Mesenchymal stem cell (in vitro differentiated cells and primary cell): Measurements from ENCODE around the gene ERN1.
A peak's percentile ranks its signal among the peaks of the same experiment; 100 is the strongest.

Experiments used
- DNase-seq: peaks from one replicate; pipeline ENCODE4 v3.0.0-alpha.2; 2013
- H2AFZ ChIP-seq: one replicate; pipeline ENCODE4 v1.6.1; 2013; ENCODE audit warnings: low read depth, mild to moderate bottlenecking, control low read depth, inconsistent platforms, low read length, moderate library complexity
- H2AK5ac ChIP-seq: 2 replicates; pipeline ENCODE4 v1.6.1; 2013; ENCODE audit warnings: low read length, moderate library complexity, mild to moderate bottlenecking, inconsistent platforms; ENCODE audit not compliant: severe bottlenecking
- H2BK120ac ChIP-seq: one replicate; pipeline ENCODE4 v1.6.1; 2013; ENCODE audit warnings: low read depth, mild to moderate bottlenecking, inconsistent platforms, low read length, moderate library complexity
- H2BK12ac ChIP-seq, 2 experiments: one replicate each; pipeline ENCODE4 v1.6.1; 2013; ENCODE audit warnings: inconsistent platforms in 2 of 2, low read length in 2 of 2, mild to moderate bottlenecking in 2 of 2, moderate library complexity in 2 of 2, control low read depth in 1 of 2
- H2BK15ac ChIP-seq: one replicate; pipeline ENCODE4 v1.6.1; 2013; ENCODE audit warnings: mild to moderate bottlenecking, low read depth, inconsistent platforms; ENCODE audit not compliant: poor library complexity, severe bottlenecking
- H2BK5ac ChIP-seq: 2 replicates; pipeline ENCODE4 v1.6.1; 2013; ENCODE audit warnings: low read depth, mild to moderate bottlenecking, low read length, control low read depth, inconsistent platforms; ENCODE audit not compliant: poor library complexity, severe bottlenecking
- H3K14ac ChIP-seq, 2 experiments: one replicate each; pipeline ENCODE4 v1.6.1; 2013; ENCODE audit warnings: inconsistent platforms in 2 of 2, low read length in 2 of 2, control low read depth in 1 of 2, mild to moderate bottlenecking in 1 of 2, moderate library complexity in 1 of 2
- H3K18ac ChIP-seq, 2 experiments: one replicate each; pipeline ENCODE4 v1.6.1; 2013; ENCODE audit warnings: inconsistent platforms in 2 of 2, low read length in 2 of 2, control low read depth in 1 of 2, low read depth in 1 of 2, mild to moderate bottlenecking in 1 of 2
- H3K23ac ChIP-seq, 2 experiments: one replicate each; pipeline ENCODE4 v1.6.1; 2013; ENCODE audit warnings: inconsistent platforms in 2 of 2, low read length in 2 of 2, mild to moderate bottlenecking in 2 of 2, moderate library complexity in 2 of 2, control low read depth in 1 of 2
- H3K27ac ChIP-seq: 2 replicates; pipeline ENCODE4 v1.5.1; 2013; ENCODE audit warnings: mild to moderate bottlenecking, moderate library complexity, low read length, control low read depth, inconsistent platforms; ENCODE audit not compliant: poor library complexity, severe bottlenecking
- H3K27me3 ChIP-seq, 2 experiments: 2 replicates each; pipeline versions ENCODE4 v1.6.1 to v1.7.0; 2013; ENCODE audit warnings: low read length in 2 of 2, mild to moderate bottlenecking in 2 of 2, moderate library complexity in 2 of 2, control low read depth in 1 of 2, inconsistent platforms in 1 of 2; ENCODE audit not compliant: control insufficient read depth in 1 of 2, insufficient read depth in 1 of 2
- H3K36me3 ChIP-seq, 2 experiments: 2 replicates each; pipeline versions ENCODE4 v1.6.1 to v1.7.0; 2013; ENCODE audit warnings: low read length in 2 of 2, control low read depth in 1 of 2, inconsistent platforms in 1 of 2, low read depth in 1 of 2, mild to moderate bottlenecking in 1 of 2; ENCODE audit not compliant: insufficient read depth in 2 of 2, control insufficient read depth in 1 of 2
- H3K4ac ChIP-seq, 2 experiments: one replicate each; pipeline ENCODE4 v1.6.1; 2013; ENCODE audit warnings: inconsistent platforms in 2 of 2, low read length in 2 of 2, mild to moderate bottlenecking in 2 of 2, moderate library complexity in 2 of 2, control low read depth in 1 of 2, low read depth in 1 of 2
- H3K4me1 ChIP-seq: 2 replicates; pipeline ENCODE4 v1.6.1; 2013; ENCODE audit warnings: low read depth, low read length, control low read depth; ENCODE audit not compliant: control insufficient read depth, insufficient read depth
- H3K4me2 ChIP-seq: 2 replicates; pipeline ENCODE4 v1.6.1; 2013; ENCODE audit warnings: low read length, mild to moderate bottlenecking, inconsistent platforms; ENCODE audit not compliant: poor library complexity, severe bottlenecking
- H3K4me3 ChIP-seq, 2 experiments: 2 replicates each; pipeline versions ENCODE4 v1.5.1 to v1.7.0; 2013; ENCODE audit warnings: low read length in 2 of 2, mild to moderate bottlenecking in 2 of 2, control low read depth in 1 of 2, low read depth in 1 of 2; ENCODE audit not compliant: insufficient read depth in 1 of 2
- H3K79me1 ChIP-seq: replicated peaks from 2 replicates; pipeline ENCODE4 v1.6.1; 2013; ENCODE audit warnings: mild to moderate bottlenecking, control low read depth, low read length, inconsistent platforms; ENCODE audit not compliant: poor library complexity, severe bottlenecking
- H3K9ac ChIP-seq: 2 replicates; pipeline ENCODE4 v1.7.0; 2013; ENCODE audit warnings: mild to moderate bottlenecking, low read length, moderate library complexity
- H3K9me3 ChIP-seq: 2 replicates; pipeline ENCODE4 v1.7.0; 2013; ENCODE audit warnings: mild to moderate bottlenecking, low read length; ENCODE audit not compliant: control insufficient read depth
- H4K8ac ChIP-seq: one replicate; pipeline ENCODE4 v1.6.1; 2013; ENCODE audit warnings: inconsistent platforms, mild to moderate bottlenecking, low read length, moderate library complexity
- H4K91ac ChIP-seq: one replicate; pipeline ENCODE4 v1.6.1; 2013; ENCODE audit warnings: mild to moderate bottlenecking, low read length, inconsistent platforms
- WGBS: methylation state at CpG from one replicate; pipeline ENCODE4 v1.1.7; 2013; ENCODE audit warnings: mixed read lengths; 5-methylcytosine and 5-hydroxymethylcytosine counted together

Gene ERN1

DNA sequence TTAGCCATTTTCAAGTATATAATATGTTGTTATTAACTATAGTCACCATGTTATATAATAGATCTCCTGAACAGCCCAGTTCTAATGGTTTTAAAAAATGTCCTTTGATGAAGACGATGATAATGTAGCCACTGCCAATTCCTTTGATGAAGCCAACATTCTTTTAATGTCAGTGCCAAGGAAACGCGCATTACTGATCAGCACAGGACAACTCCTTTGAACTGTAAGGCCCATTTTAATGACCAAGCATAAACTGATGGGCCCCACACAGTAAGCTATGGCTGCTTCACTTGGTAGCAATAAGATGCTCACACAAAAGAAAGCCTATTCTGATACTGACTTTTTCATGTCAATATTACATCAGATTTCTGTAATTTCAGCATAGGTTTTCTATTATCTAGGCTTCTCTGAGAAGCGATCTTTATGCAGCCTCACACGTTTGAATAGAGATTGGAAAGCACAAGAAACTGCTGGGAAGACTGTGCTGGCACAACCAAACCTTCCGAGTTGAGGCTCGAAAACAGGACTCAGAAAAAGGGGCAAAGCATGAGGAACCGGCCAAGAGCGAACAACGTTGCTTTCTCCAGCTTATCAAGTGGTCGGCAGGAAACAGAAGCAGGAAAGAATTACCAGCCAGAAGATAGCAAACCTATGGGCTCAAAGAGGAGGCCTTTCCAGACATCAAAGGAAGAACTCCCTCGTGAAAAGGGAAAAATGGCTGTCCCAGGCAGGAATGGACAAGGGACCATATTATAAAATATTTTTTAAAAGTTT is 19.4 kb downstream of the ERN1 start:
- Histone ChIP-seq H3K27me3 (no peaks in the 10 kb centered on the region), H3K4me1 (peaks cover 2% of the 10 kb centered on the region), H3K4ac (no peak overlapping the region), H4K8ac (no peak overlapping the region), H3K27ac (no peak overlapping the region), H2BK12ac (peak overlapping the region in 1 of 2 experiments; percentile 34), H4K91ac (no peak overlapping the region), H3K18ac (no peak overlapping the region), H2BK120ac (no peak overlapping the region), H3K23ac (no peak overlapping the region), H2BK5ac (no peak overlapping the region), H2AFZ (no peak overlapping the region), H3K9me3 (no peaks in the 10 kb centered on the region), H3K4me3 (no peak overlapping the region), H3K79me1 (peaks cover 16% of the 10 kb centered on the region), H3K14ac (no peak overlapping the region), H3K36me3 (peaks cover 0 to 2% of the 10 kb centered on the region in 2 experiments), H2BK15ac (no peak overlapping the region), H2AK5ac (no peak overlapping the region), H3K9ac (no peak overlapping the region), H3K4me2 (no peak overlapping the region)
- DNase-seq: no peak
- 85% methylated on average over 11 of the region's 12 CpGs for WGBS

DNA sequence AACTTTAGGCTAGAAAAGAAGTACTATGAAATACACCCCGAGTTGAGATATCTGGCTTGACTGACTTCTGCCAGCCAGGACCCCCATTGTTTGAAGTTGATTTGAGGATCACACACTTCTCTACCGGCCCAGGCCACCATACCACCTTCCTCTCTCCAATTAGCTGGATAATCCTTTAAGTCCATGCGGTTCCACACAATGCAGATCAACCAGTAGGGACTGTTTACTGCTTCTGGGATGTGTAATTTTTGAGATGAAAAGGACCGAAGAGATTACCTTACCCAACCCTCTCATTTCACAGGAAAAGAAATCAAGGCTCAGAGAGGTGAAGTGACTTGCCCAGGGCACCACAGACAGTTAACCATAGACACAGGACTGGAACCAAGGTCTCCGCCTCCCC is 20.5 kb downstream of the ERN1 start:
- peaks cover 2% of the 10 kb centered on the region for H3K4me1 ChIP-seq
- peaks cover 11% of the 10 kb centered on the region for H3K79me1 ChIP-seq
- H4K8ac ChIP-seq: no peak overlapping the region
- WGBS: 99% methylated on average over 4 of the region's 5 CpGs
- H2BK15ac ChIP-seq: no peak overlapping the region
- H2BK12ac ChIP-seq: no peak overlapping the region
- no peak overlapping the region for H2BK120ac ChIP-seq
- H3K9me3 ChIP-seq: no peaks in the 10 kb centered on the region
- peaks cover 0 to 2% of the 10 kb centered on the region in 2 experiments for H3K36me3 ChIP-seq
- H3K27me3 ChIP-seq: no peaks in the 10 kb centered on the region
- no peak overlapping the region for H3K14ac ChIP-seq
- no peak overlapping the region for H2BK5ac ChIP-seq
- no peak overlapping the region for H3K9ac ChIP-seq
- H3K27ac ChIP-seq: no peak overlapping the region
- no peak overlapping the region for H3K4me2 ChIP-seq
- H2AK5ac ChIP-seq: no peak overlapping the region
- no peak overlapping the region for H3K18ac ChIP-seq
- H4K91ac ChIP-seq: no peak overlapping the region
- no peak overlapping the region for H3K4me3 ChIP-seq
- no peak overlapping the region for H2AFZ ChIP-seq
- H3K23ac ChIP-seq: no peak overlapping the region
- no peak overlapping the region for H3K4ac ChIP-seq
- no peak for DNase-seq

DNA sequence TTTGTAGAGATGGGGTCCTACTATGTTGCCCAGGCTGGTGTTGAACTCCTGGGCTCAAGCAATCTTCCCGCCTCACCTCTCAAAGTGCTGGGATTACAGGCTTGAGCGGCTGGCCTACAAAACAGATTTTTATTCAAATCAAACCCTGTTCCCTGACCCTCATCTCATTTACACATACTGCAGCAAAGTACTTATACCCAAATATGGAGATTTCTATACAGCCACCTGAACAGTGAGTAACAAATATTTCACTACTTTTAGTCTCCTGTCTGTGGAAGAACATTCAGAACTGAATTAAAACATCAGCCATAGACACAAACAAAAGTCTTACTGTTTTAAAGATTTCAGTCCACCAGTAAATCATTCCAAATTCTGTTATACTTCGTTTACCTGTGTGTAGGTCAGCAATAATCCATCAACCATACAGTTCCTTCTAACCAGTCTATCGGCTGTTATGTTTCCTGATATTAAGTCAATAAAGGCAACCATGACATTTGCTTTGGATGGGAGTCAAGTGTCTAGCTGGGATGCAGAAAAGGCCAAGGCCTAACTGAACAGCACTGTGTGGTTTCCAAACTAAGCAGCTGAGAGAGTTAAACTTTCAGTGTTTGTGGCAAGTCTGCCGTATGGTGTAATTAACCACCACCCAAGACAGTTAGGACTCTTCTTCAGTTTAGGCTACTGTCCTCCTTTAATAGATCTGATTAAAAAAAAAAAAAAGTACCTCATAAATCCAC is 22.3 kb downstream of the ERN1 start:
- no peak overlapping the region for H3K9ac ChIP-seq
- no peak overlapping the region for H3K23ac ChIP-seq
- no peaks in the 10 kb centered on the region for H3K27me3 ChIP-seq
- H3K9me3 ChIP-seq: no peaks in the 10 kb centered on the region
- H4K8ac ChIP-seq: no peak overlapping the region
- H2BK15ac ChIP-seq: no peak overlapping the region
- no peak overlapping the region for H3K4ac ChIP-seq
- H2BK12ac ChIP-seq: no peak overlapping the region
- peaks cover 14% of the 10 kb centered on the region for H3K79me1 ChIP-seq
- H2BK5ac ChIP-seq: no peak overlapping the region
- no peak overlapping the region for H3K4me2 ChIP-seq
- peaks cover 3% of the 10 kb centered on the region for H3K4me1 ChIP-seq
- WGBS: 96% methylated on average over 5 of the region's 5 CpGs
- no peak overlapping the region for H3K18ac ChIP-seq
- DNase-seq: no peak
- H3K36me3 ChIP-seq: peaks cover 0 to 2% of the 10 kb centered on the region in 2 experiments
- no peak overlapping the region for H2AK5ac ChIP-seq
- H2BK120ac ChIP-seq: no peak overlapping the region
- no peak overlapping the region for H3K4me3 ChIP-seq
- no peak overlapping the region for H4K91ac ChIP-seq
- no peak overlapping the region for H2AFZ ChIP-seq
- no peak overlapping the region for H3K27ac ChIP-seq
- no peak overlapping the region for H3K14ac ChIP-seq

DNA sequence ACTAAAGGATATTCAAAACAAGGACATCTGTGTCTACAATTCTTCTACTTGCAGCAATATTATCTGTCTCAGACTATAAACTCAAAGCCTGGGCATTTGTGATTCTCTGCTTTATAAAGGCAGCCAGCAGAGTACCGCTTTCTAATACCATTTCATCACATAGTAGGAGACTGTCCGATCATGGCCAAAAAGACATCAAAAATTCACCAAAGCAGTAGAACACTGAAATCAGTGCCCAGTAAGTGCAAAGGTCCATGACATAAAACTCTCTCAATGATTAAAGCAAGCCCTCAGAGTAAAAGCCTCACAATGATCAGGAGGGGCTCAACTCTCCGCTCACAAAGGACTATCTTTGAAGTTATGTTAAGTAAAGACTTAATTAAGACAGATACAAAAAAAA is 23.0 kb downstream of the ERN1 start:
- Histone ChIP-seq H2AK5ac (peak overlapping the region; percentile 53), H2BK5ac (no peak overlapping the region), H2AFZ (no peak overlapping the region), H3K27me3 (no peaks in the 10 kb centered on the region), H4K8ac (no peak overlapping the region), H2BK12ac (no peak overlapping the region), H2BK15ac (no peak overlapping the region), H3K23ac (no peak overlapping the region), H3K27ac (no peak overlapping the region), H3K4me2 (no peak overlapping the region), H3K4me3 (no peak overlapping the region), H3K79me1 (peaks cover 15% of the 10 kb centered on the region), H3K9ac (no peak overlapping the region), H3K9me3 (no peaks in the 10 kb centered on the region), H3K4ac (no peak overlapping the region), H3K18ac (no peak overlapping the region), H4K91ac (no peak overlapping the region), H3K14ac (no peak overlapping the region), H3K36me3 (no peaks in the 10 kb centered on the region), H2BK120ac (no peak overlapping the region), H3K4me1 (peaks cover 3% of the 10 kb centered on the region)
- 88% methylated on average over 2 of the region's 3 CpGs for WGBS
- DNase-seq: no peak
